ENCODE data around the gene PTPDC1. TPM values are rescaled to one million over a fixed set of nuclear protein-coding genes. Genes with fewer than 3 reads are reported as not detected.

Gene PTPDC1
- total RNA-seq, 2 experiments from 2014 or later: 2.6 TPM

GRCh38 chr9:94149696-94150095 is 65.4 kb downstream of the PTPDC1 start:
- no peaks in the 10 kb centered on the region for H3K27me3 Mint-ChIP-seq (ENCODE audit: low read depth)

GRCh38 chr9:94150279-94150828 is 66.1 kb downstream of the PTPDC1 start:
- Mint-ChIP-seq H3K9me3 (peaks cover 1% of the 10 kb centered on the region), H3K4me1 (ENCODE audit: low read depth) (peaks cover 20% of the 10 kb centered on the region), H3K27ac (no peak overlapping the region), H3K4me3 (no peak overlapping the region), H3K27me3 (ENCODE audit: low read depth) (no peaks in the 10 kb centered on the region), H3K36me3 (ENCODE audit: low read depth) (no peaks in the 10 kb centered on the region)
- intact Hi-C loops (cut with micrococcal nuclease): no loop called here
- no peak for DNase-seq
- CTCF ChIA-PET: interaction anchor here (1.2 kb wide), 1 partner anchor 64 kb away, joined by 3 read pairs; no protein-coding TSS in a partner anchor

More at GRCh38 chr9:94149696-94150095, 65.4 kb downstream of the PTPDC1 start:
- Mint-ChIP-seq H3K36me3 (ENCODE audit: low read depth) (no peaks in the 10 kb centered on the region), H3K4me1 (ENCODE audit: low read depth) (peaks cover 19% of the 10 kb centered on the region), H3K27ac (no peak overlapping the region), H3K4me3 (no peak overlapping the region), H3K9me3 (peaks cover under 1% of the 10 kb centered on the region)
- intact Hi-C loops (cut with micrococcal nuclease): no loop called here
- no peak for DNase-seq
- CTCF ChIA-PET: no interaction called here

- Mint-ChIP-seq H3K9me3 (peaks cover 1% of the 10 kb centered on the region), H3K27ac (no peak overlapping the region), H3K27me3 (ENCODE audit: low read depth) (no peaks in the 10 kb centered on the region), H3K4me1 (ENCODE audit: low read depth) (peaks cover 20% of the 10 kb centered on the region), H3K36me3 (ENCODE audit: low read depth) (no peaks in the 10 kb centered on the region), H3K4me3 (no peak overlapping the region)
- no peak for DNase-seq
- intact Hi-C loops (cut with micrococcal nuclease): no loop called here
- CTCF ChIA-PET: interaction anchor here (1.2 kb wide), 1 partner anchor 63 kb away, joined by 3 read pairs; no protein-coding TSS in a partner anchor
These were observed 66.8 kb downstream of the PTPDC1 start for GRCh38 chr9:94150890-94151650.

- H3K27me3 Mint-ChIP-seq (ENCODE audit: low read depth): no peaks in the 10 kb centered on the region
- H3K4me3 Mint-ChIP-seq: no peak overlapping the region
- intact Hi-C loops (cut with micrococcal nuclease): no loop called here
- peaks cover 24% of the 10 kb centered on the region for H3K4me1 Mint-ChIP-seq (ENCODE audit: low read depth)
- H3K36me3 Mint-ChIP-seq (ENCODE audit: low read depth): no peaks in the 10 kb centered on the region
- DNase-seq: no peak
- H3K27ac Mint-ChIP-seq: no peak overlapping the region
- CTCF ChIA-PET: interaction anchor here (0.7 kb wide), 1 partner anchor 12 kb away, joined by 3 read pairs; no protein-coding TSS in a partner anchor
- peaks cover 1% of the 10 kb centered on the region for H3K9me3 Mint-ChIP-seq
These were observed 69.6 kb downstream of the PTPDC1 start for GRCh38 chr9:94153905-94154304.

GRCh38 chr9:94156348-94157049 is 72.2 kb downstream of the PTPDC1 start:
- intact Hi-C loops (cut with micrococcal nuclease): no loop called here
- DNase-seq: no peak
- Mint-ChIP-seq H3K27ac (no peak overlapping the region), H3K27me3 (ENCODE audit: low read depth) (no peaks in the 10 kb centered on the region), H3K36me3 (ENCODE audit: low read depth) (no peaks in the 10 kb centered on the region), H3K4me3 (no peak overlapping the region), H3K4me1 (ENCODE audit: low read depth) (peaks cover 21% of the 10 kb centered on the region), H3K9me3 (peaks cover 1% of the 10 kb centered on the region)
- CTCF ChIA-PET: interaction anchor here (0.5 to 0.9 kb wide), 3 partner anchors 11 to 35 kb away, joined by 4 to 7 read pairs (median 4); no protein-coding TSS in a partner anchor

GRCh38 chr9:94157050-94157801 is 73.0 kb downstream of the PTPDC1 start:
- Mint-ChIP-seq H3K4me3 (no peak overlapping the region), H3K27me3 (ENCODE audit: low read depth) (no peaks in the 10 kb centered on the region), H3K4me1 (ENCODE audit: low read depth) (peaks cover 21% of the 10 kb centered on the region), H3K36me3 (ENCODE audit: low read depth) (no peaks in the 10 kb centered on the region), H3K9me3 (peaks cover 1% of the 10 kb centered on the region), H3K27ac (no peak overlapping the region)
- intact Hi-C loops (cut with micrococcal nuclease): no loop called here
- CTCF ChIA-PET: interaction anchor here (0.5 to 2.0 kb wide), 8 partner anchors 12 to 143 kb away, joined by 3 to 7 read pairs (median 4); no protein-coding TSS in a partner anchor
- no peak for DNase-seq

Other genes starting within 250 kb of the PTPDC1 start
- gene BARX1, start 129.1 kb upstream of the PTPDC1 start, total RNA-seq: under 1 TPM; 0.17 to 0.21 TPM
- 1 to 10 TPM; 4.5 to 5.1 TPM for gene ZNF169, start 174.8 kb downstream of the PTPDC1 start, total RNA-seq
- not detected for gene NUTM2F, start 244.2 kb downstream of the PTPDC1 start, total RNA-seq

Data from activated naive CD4-positive, alpha-beta T cell treated with anti-CD3 and anti-CD28 coated beads for 36 hours (primary cell).